Left renal cortex interstitium (tissue), 4 donors: ENCODE measurements around the gene KCNK4. TPM values are rescaled to one million over a fixed set of nuclear protein-coding genes. Genes with fewer than 3 reads are reported as not detected.

ENCODE experiments used
- DNase-seq, 4 donors: peaks; one replicate each; pipeline ENCODE4 v3.0.0-alpha.2; 2013; ENCODE audit warnings: low read depth in 4 of 4, low spot score in 2 of 4, missing footprints in 1 of 4
- polyA plus RNA-seq, 4 donors: library from polyadenylated mRNA; unstranded; fragments of 120-200 nt; gene quantifications; one replicate each; pipeline ENCODE4 v1.2.1, GENCODE V29; 2013; ENCODE audit not compliant: insufficient read length in 4 of 4

KCNK4 gene
- polyA plus RNA-seq, 4 donors = 0.09 TPM; not detected in 3

DNA sequence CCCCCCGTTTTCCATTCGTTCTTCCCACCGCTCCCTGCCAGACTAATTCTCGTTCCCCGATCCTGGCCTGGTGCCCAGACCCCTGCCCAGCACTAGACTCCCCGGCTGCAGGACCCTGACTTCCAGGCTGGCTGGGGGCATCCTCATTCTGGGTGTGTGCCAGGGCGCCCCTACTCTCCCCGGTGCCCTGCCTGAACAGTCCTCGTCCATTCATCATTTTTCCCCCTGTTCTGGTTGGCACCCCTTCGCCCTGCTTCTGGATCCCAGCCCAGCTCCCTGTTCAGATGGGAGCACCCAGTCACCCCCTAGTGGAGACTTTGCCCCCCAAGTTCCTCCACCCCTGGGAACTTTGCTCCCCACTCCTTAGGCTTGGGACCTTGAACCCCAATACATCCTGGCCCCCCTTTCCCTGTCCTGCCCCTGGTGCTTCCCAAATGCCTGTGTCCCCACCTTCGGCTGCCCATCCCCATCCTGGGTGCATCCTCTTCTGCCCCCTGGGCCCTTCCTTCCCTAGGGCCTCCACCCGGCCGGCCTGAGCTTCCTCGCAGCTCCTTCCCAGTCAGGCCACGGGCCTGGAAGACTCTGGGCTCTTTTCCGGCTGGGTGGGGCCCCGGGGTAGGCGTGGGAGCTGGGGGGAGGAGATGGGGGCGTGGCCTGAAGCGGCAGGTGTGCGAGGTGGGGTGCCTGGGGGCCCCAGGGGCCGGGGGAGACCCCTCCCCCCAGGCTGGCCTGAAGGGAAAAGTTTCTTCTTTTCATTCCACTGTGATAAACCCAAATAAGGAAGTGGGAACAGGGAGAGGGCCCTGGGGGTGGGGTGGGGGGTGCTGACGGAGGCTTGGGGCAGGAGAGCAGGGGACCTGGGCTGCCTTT, 38.9 kb upstream of the KCNK4 start:
- DNase-seq = no peak

DNA sequence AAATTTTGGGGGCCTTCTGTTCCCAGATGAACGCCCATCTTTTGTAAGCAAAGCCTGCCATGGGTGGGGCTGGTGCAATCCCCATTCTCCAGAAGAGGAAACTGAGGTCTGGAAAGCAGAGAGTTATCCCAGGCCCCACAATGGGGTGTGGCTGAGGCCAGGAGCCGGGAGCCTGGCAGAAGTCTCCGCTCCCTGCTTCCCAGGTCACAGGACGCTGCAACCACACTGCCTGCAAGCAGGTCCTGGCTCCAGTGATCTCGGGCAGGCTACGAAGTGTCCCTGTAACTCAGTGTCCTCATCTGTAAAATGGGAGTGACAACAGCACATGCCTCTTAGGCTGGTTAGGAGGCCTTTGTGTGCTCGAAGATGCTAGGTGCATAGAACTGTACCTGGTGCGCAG, 38.1 kb upstream of the KCNK4 start:
- no peak for DNase-seq

- no peak for DNase-seq
These were observed 37.6 kb upstream of the KCNK4 start for GRCh38 chr11:64253481-64253880.

- no peak for DNase-seq
These were observed 36.8 kb upstream of the KCNK4 start for GRCh38 chr11:64254326-64254725.

- no peak for DNase-seq
These were observed 35.7 kb upstream of the KCNK4 start for GRCh38 chr11:64255135-64256128.

DNA sequence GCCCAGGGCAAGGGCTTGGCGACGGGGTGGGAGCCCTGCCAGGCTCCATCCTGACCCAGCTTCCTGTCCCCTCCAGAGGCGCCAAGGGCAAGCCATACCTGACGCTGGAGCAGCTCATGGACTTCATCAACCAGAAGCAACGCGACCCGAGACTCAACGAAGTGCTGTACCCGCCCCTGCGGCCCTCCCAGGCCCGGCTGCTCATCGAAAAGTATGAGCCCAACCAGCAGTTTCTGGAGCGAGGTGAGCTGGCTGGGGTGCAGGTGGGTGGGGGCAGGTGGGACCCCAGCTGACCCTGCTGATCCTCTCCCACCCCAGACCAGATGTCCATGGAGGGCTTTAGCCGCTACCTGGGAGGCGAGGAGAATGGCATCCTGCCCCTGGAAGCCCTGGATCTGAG, 34.8 kb upstream of the KCNK4 start:
- DNase-seq = no peak

DNA sequence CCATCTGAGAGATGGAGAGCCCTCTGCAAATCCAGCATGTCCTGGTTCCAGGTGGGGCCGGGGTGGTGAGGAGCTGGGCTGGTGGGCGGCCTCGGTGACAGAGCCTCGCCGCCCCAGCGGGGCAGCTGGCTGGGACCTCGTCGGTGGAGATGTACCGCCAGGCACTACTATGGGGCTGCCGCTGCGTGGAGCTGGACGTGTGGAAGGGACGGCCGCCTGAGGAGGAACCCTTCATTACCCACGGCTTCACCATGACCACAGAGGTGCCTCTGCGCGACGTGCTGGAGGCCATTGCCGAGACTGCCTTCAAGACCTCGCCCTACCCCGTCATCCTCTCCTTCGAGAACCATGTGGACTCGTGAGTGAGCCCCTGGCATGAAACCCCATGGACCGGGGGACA, 32.7 kb upstream of the KCNK4 start:
- DNase-seq = no peak

DNA sequence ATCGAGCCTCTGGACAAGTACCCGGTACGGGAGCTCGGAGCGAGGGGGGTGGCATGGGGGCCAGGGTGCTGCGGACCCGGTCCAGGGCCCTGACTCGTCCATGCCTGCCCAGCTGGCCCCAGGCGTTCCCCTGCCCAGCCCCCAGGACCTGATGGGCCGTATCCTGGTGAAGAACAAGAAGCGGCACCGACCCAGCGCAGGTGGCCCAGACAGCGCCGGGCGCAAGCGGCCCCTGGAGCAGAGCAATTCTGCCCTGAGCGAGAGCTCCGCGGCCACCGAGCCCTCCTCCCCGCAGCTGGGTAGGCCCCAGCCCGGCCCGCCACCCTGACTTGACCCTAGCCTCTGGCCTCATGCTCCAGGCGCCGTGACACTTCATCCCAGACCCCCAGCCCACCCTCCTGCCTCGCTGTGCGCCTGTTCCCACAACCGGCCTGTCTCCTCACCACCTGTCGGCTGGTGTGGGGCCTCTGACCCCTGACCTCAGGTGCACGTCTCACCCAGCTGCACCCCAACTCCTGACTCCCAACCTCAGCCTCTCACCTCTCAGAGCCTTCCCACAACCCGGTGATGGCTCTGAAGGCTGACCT, 32.1 kb upstream of the KCNK4 start:
- DNase-seq = no peak

GRCh38 chr11:64259533-64260067, 31.5 kb upstream of the KCNK4 start:
- DNase-seq = no peak

DNA sequence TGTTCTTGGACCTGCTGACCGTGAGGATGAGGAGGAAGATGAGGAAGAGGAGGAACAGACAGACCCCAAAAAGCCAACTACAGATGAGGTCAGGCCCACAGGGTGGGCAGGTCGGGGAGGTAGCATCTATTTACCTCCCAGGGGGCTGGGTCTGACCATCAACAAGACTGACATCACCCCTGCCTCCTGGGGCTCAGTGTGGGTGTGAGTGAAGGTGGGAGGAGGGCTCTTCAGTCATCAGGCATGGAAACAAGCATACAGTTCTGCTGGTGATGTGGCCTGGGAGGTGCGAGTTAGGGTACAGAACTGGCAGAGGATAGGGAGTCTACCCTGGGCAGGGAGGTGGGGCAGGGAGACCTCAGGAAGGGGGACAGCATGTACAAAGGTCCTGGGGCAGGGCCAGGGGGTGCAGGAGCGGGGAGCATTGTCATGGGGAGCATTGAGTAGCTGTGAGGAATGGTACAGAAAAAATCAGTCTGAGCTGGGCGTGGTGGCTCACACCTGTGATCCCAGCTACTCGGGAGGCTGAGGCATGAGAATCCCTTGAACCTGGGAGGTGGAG, 30.9 kb upstream of the KCNK4 start:
- no peak for DNase-seq

DNA sequence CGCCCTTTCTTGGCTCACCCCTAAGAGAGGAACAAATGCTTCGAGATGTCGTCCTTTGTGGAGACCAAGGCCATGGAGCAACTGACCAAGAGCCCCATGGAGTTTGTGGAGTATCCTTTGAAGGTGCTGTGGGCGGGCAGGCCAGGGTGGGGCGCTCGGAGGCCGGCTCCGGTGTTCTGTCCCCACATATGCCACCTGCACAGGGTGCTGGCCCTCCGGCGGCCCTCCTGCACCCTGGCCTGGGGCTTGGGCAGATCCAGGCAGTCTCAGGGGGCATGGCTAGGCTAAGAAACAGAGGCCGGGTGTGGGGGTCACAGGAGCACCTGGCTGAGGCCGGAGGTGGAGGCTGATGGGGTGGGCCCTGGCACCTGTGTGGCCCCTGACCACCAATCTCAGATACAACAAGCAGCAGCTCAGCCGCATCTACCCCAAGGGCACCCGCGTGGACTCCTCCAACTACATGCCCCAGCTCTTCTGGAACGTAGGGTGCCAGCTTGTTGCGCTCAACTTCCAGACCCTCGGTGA, 29.5 kb upstream of the KCNK4 start:
- DNase-seq = no peak

DNA sequence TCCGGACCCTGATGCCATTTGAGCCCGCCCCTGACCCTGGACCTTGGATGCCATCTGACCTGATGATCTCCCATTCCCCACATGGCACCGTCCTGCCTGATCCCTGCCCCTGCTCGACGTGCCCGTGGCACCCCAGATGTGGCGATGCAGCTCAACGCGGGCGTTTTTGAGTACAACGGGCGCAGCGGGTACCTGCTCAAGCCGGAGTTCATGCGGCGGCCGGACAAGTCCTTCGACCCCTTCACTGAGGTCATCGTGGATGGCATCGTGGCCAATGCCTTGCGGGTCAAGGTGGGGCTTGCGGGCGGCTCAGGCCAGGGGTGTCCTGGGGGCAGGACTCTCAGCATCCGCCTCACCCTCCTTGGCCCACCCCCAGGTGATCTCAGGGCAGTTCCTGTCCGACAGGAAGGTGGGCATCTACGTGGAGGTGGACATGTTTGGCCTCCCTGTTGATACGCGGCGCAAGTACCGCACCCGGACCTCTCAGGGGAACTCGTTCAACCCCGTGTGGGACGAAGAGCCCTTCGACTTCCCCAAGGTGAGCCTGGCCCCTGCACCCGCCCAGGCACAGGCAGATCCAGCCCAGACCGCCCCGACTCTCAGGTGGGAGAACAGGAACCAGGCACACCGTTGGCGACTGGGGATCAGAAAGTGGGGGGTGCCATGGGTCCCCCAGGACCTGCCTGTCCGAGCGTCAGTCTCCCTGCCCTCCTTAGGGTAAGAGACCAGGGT, 28.7 kb upstream of the KCNK4 start:
- no peak for DNase-seq

- no peak for DNase-seq
These were observed 27.8 kb upstream of the KCNK4 start for GRCh38 chr11:64263021-64263946.

DNA sequence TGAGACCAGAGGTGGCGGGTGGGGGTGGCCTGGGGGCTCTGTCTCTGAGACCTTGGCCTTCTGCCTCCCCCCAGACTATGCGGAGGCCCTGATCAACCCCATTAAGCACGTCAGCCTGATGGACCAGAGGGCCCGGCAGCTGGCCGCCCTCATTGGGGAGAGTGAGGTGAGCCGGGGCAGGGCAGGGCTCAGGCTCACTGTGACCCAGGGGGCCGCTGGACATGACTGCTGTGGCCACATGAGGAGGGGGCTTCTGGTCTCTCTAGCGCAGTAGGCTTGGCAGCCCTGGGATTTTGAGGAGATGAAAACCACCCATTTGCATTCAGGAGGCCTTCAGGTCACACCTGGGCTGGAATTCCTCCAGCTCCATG, 27.2 kb upstream of the KCNK4 start:
- DNase-seq = no peak

DNA sequence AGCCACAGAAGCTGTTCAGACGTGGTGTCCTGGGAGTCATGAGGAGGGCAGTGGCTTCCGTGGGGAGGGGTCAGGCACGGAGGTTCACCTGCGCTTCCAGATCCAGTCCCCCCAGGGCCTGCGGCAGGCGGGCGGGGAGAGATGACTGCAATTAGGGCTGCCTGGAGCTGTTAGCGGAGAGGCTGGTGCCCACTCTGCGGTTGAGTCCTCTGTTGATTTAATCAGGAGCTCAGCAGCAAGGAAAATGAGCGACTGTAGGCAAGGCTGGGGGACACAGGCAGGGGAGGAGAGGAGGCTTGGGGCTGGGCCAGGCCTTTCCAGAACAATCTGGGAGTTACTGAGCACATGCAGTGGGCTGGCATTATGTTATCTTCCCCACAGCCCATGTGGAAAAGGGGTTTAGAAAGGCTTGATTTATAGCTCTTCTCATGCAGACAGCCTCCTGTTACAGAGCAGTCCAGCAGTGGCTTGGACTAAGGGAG, 26.7 kb upstream of the KCNK4 start:
- no peak for DNase-seq

DNA sequence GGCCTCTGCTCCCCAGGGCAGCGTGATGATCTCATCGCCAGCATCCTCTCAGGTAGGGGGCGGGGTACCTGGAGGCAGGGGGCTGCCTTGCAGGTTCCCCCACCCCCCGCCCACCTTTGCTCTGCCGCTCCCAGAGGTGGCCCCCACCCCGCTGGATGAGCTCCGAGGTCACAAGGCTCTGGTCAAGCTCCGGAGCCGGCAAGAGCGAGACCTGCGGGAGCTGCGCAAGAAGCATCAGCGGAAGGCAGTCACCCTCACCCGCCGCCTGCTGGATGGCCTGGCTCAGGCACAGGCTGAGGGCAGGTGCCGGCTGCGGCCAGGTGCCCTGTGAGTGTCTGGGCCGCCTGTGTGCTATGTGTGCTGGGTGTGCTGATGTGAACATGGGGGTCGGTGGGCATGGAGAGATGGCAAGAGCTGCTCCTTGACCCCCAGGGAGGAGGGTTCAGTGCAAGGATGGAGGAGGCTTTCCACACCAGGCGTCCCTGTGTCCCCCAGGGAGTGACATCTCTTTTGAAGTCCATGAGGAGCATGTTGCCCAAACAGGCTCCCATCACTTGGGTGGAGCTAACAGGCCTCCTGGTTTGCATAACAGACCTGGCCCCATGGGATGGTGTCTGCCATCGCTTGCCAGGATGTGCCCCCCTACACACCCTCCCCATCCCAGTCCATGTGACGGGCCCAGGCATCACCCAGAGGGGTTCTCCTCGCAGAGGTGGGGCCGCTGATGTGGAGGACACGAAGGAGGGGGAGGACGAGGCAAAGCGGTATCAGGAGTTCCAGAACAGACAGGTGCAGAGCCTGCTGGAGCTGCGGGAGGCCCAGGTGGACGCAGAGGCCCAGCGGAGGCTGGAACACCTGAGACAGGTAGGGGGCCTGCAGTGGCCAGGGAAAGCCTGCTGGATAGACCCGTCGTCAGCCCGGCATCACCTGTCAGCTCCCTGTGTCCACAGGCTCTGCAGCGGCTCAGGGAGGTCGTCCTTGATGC, 25.6 kb upstream of the KCNK4 start:
- DNase-seq = no peak

- DNase-seq = no peak
These were observed 24.8 kb upstream of the KCNK4 start for GRCh38 chr11:64266339-64266738.
